K562 (cell line): ENCODE results near the gene PPP1R14C. TPM values are rescaled to one million over a fixed set of nuclear protein-coding genes. Genes with fewer than 3 reads are reported as not detected.

Source experiments
- ADNP ChIP-seq: fragments of 200-800 bp; sonication (Bioruptor generic); IDR thresholded peaks from 2 replicates; pipeline ENCODE4 v1.6.1; 2016; ENCODE audit warnings: missing genetic modification characterization, missing compliant biosample characterization
- ARID1B ChIP-seq: fragments of 450-650 bp; IDR thresholded peaks from 2 replicates; pipeline ENCODE4 v1.6.1; 2016; ENCODE audit warnings: antibody characterized with exemption, mild to moderate bottlenecking, inconsistent platforms
- ARID2 ChIP-seq: fragments of 450-650 bp; IDR thresholded peaks from 2 replicates; pipeline ENCODE4 v1.6.1; 2017; ENCODE audit warnings: antibody characterized with exemption, mild to moderate bottlenecking
- BHLHE40 ChIP-seq: IDR thresholded peaks from 2 replicates; pipeline ENCODE4 v1.6.1; 2011; ENCODE audit warnings: low read length, improper control_type of control experiment
- BRD9 ChIP-seq: fragments of 450-650 bp; IDR thresholded peaks from 2 replicates; pipeline ENCODE4 v1.6.1; 2018; ENCODE audit warnings: low read depth; ENCODE audit not compliant: partially characterized antibody
- CBX3 ChIP-seq, 2 experiments: IDR thresholded peaks; 1 replicate in 1 of 2; 2 replicates in 1 of 2; pipeline ENCODE4 v1.6.1; 2012; ENCODE audit warnings: inconsistent platforms in 2 of 2, low read length in 2 of 2, borderline replicate concordance in 1 of 2, control low read depth in 1 of 2
- EGR1 ChIP-seq: fragments of 450-650 bp; conservative IDR thresholded peaks from 2 replicates; pipeline ENCODE4 v1.6.1; 2017; ENCODE audit warnings: mild to moderate bottlenecking
- HCFC1 ChIP-seq: IDR thresholded peaks from 2 replicates; pipeline ENCODE4 v1.6.1; 2012; ENCODE audit warnings: low read depth, low read length, improper control_type of control experiment
- OTX1 ChIP-seq: fragments of 450-650 bp; formaldehyde crosslinking; IDR thresholded peaks from 2 replicates; pipeline ENCODE4 v1.4.0; 2022; ENCODE audit warnings: mild to moderate bottlenecking
- PHTF2 ChIP-seq: fragments of 250-450 bp; sonication (Bioruptor Pico); IDR thresholded peaks from 2 replicates; pipeline ENCODE4 v1.5.0; 2021; ENCODE audit warnings: mild to moderate bottlenecking
- PTBP1 ChIP-seq: fragments of 200-400 bp; formaldehyde crosslinking; IDR thresholded peaks from 2 replicates; pipeline ENCODE4 v1.6.1; 2017; ENCODE audit warnings: low read depth, low read length
- RNF2 ChIP-seq: sonication (generic); IDR thresholded peaks from 2 replicates; pipeline ENCODE4 v1.6.1; 2016
- STAT5A ChIP-seq: IDR thresholded peaks from 2 replicates; pipeline ENCODE4 v1.6.1; 2012; ENCODE audit warnings: low read length, inconsistent platforms, borderline replicate concordance
- TCF7 ChIP-seq: sonication (generic); IDR thresholded peaks from 2 replicates; pipeline ENCODE4 v1.6.1; 2016; ENCODE audit warnings: antibody characterized with exemption, borderline replicate concordance
- ZNF561 ChIP-seq: fragments of 450-650 bp; formaldehyde crosslinking; conservative IDR thresholded peaks from 2 replicates; pipeline ENCODE4 v1.4.0; 2020; ENCODE audit warnings: mild to moderate bottlenecking, moderate library complexity
- polyA plus RNA-seq, 8 experiments: library from polyadenylated mRNA; depleted of rRNA in 4 of 8; stranded (reverse) in 5 of 8; unstranded in 3 of 8; fragments of >200 nt; fragmentation: Nextera tagmentation in 2 of 8; fragmentation: Illumina TruSeq in 1 of 8; extraction: Ambion mirVana in 2 of 8; extraction: Trizol in 1 of 8; gene quantifications; 2 replicates each; pipeline versions ENCODE4 v1.2.1 to v1.2.3, GENCODE V29; 2011 to 2014; ENCODE audit warnings: inconsistent platforms in 1 of 8, missing spikeins in 1 of 8
- total RNA-seq, 7 experiments: library from RNA; depleted of rRNA in 6 of 7; stranded (reverse); fragments of >200 nt in 6 of 7; fragmentation: Illumina TruSeq in 2 of 7; extraction: Trizol in 2 of 7; gene quantifications; 2 replicates each; pipeline versions ENCODE4 v1.2.1 to v1.2.3, GENCODE V29; 2011 to 2021; ENCODE audit warnings: low replicate concordance in 1 of 7
- TF ChIP-seq, protein P1 (sequence below): sonication (generic); formaldehyde crosslinking; IDR thresholded peaks from 2 replicates; pipeline ENCODE4 v1.8.1; 2023; ENCODE audit warnings: missing genetic modification reagents, mild to moderate bottlenecking, borderline replicate concordance
- TF ChIP-seq, protein P2 (sequence below): sonication (generic); formaldehyde crosslinking; IDR thresholded peaks from 2 replicates; pipeline ENCODE4 v1.8.0; 2022; ENCODE audit warnings: missing genetic modification reagents, mild to moderate bottlenecking, moderate library complexity, borderline replicate concordance
- TF ChIP-seq, protein P3 (sequence below): fragments of 450-650 bp; IDR thresholded peaks from 2 replicates; pipeline ENCODE4 v1.6.1; 2016; ENCODE audit warnings: antibody characterized with exemption
- TF ChIP-seq, protein P4 (sequence below), 3 experiments: IDR thresholded peaks in 2 of 3; conservative IDR thresholded peaks in 1 of 3; 2 replicates each; pipeline ENCODE4 v1.5.1; 2011 to 2012; ENCODE audit warnings: low read length in 3 of 3, mild to moderate bottlenecking in 3 of 3, control low read depth in 2 of 3, improper control_type of control experiment in 1 of 3, inconsistent platforms in 1 of 3, low read depth in 1 of 3, mixed read lengths in 1 of 3, moderate library complexity in 1 of 3; ENCODE audit not compliant: insufficient read depth in 2 of 3

The PPP1R14C gene
- total and polyA plus RNA-seq, 9 of the 15 experiments (the other 6 are each of a cell fraction or from before 2014, with no cell fraction given): 4.5 to 16.6 (median 11.9) TPM

DNA sequence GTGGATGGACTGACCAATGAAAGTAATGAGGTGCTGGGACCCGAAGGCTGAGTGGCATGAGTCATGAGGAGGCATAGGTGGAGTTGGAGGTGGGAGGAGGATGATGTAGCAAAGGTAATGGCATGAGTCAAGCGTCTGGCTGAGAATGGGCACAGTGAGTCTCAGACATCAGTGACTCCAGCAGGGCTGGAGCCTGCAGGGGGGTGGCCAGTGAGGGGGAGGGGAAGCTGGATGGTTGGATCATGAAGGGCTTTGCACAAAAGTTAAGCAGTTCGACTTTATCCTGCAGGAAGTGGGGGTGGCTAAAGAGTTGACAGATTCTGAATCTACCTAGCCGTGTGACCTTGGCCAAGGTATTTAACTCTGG, 127.0 kb downstream of the PPP1R14C start (continued):
- TF ChIP-seq, protein P1, sequence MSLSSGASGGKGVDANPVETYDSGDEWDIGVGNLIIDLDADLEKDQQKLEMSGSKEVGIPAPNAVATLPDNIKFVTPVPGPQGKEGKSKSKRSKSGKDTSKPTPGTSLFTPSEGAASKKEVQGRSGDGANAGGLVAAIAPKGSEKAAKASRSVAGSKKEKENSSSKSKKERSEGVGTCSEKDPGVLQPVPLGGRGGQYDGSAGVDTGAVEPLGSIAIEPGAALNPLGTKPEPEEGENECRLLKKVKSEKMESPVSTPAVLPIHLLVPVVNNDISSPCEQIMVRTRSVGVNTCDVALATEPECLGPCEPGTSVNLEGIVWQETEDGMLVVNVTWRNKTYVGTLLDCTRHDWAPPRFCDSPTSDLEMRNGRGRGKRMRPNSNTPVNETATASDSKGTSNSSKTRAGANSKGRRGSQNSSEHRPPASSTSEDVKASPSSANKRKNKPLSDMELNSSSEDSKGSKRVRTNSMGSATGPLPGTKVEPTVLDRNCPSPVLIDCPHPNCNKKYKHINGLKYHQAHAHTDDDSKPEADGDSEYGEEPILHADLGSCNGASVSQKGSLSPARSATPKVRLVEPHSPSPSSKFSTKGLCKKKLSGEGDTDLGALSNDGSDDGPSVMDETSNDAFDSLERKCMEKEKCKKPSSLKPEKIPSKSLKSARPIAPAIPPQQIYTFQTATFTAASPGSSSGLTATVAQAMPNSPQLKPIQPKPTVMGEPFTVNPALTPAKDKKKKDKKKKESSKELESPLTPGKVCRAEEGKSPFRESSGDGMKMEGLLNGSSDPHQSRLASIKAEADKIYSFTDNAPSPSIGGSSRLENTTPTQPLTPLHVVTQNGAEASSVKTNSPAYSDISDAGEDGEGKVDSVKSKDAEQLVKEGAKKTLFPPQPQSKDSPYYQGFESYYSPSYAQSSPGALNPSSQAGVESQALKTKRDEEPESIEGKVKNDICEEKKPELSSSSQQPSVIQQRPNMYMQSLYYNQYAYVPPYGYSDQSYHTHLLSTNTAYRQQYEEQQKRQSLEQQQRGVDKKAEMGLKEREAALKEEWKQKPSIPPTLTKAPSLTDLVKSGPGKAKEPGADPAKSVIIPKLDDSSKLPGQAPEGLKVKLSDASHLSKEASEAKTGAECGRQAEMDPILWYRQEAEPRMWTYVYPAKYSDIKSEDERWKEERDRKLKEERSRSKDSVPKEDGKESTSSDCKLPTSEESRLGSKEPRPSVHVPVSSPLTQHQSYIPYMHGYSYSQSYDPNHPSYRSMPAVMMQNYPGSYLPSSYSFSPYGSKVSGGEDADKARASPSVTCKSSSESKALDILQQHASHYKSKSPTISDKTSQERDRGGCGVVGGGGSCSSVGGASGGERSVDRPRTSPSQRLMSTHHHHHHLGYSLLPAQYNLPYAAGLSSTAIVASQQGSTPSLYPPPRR: no peak
- TF ChIP-seq, protein P2, sequence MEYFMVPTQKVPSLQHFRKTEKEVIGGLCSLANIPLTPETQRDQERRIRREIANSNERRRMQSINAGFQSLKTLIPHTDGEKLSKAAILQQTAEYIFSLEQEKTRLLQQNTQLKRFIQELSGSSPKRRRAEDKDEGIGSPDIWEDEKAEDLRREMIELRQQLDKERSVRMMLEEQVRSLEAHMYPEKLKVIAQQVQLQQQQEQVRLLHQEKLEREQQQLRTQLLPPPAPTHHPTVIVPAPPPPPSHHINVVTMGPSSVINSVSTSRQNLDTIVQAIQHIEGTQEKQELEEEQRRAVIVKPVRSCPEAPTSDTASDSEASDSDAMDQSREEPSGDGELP (CRISPR knock-in tag): no peak
- TF ChIP-seq PHTF2 (no peak), BHLHE40 (0 out of 2 replicates have a peak, but pooled peaks have one; percentile 28), PTBP1 (no peak), ARID2 (no peak), ZNF561 (CRISPR knock-in tag) (no peak), STAT5A (0 out of 2 replicates have a peak, but pooled peaks have one; percentile 25), CBX3 (IDR thresholded peaks at IDR 0.05; ENCODE audit: borderline replicate concordance in 1 of 2, low read length in 2 of 2) (0 out of 3 replicates have a peak, but pooled peaks of 1 of the 2 experiments have one; percentile 7), HCFC1 (0 out of 2 replicates have a peak, but pooled peaks have one; percentile 20), RNF2 (peak; percentile 28; the same call in 1 of the 2 replicates), TCF7 (no peak), EGR1 (peak; percentile 100), ADNP (tag) (no peak), ARID1B (peak; percentile 87), OTX1 (CRISPR knock-in tag) (no peak; the same call in 1 of the 2 replicates), BRD9 (peak; percentile 37)
- TF ChIP-seq, protein P3, sequence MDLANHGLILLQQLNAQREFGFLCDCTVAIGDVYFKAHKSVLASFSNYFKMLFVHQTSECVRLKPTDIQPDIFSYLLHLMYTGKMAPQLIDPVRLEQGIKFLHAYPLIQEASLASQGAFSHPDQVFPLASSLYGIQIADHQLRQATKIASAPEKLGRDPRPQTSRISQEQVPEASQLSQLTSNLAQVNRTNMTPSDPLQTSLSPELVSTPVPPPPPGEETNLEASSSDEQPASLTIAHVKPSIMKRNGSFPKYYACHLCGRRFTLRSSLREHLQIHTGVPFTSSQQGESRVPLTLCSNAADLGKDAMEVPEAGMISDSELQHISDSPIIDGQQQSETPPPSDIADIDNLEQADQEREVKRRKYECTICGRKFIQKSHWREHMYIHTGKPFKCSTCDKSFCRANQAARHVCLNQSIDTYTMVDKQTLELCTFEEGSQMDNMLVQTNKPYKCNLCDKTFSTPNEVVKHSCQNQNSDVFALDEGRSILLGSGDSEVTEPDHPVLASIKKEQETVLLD: peak; percentile 85
- TF ChIP-seq, protein P4, sequence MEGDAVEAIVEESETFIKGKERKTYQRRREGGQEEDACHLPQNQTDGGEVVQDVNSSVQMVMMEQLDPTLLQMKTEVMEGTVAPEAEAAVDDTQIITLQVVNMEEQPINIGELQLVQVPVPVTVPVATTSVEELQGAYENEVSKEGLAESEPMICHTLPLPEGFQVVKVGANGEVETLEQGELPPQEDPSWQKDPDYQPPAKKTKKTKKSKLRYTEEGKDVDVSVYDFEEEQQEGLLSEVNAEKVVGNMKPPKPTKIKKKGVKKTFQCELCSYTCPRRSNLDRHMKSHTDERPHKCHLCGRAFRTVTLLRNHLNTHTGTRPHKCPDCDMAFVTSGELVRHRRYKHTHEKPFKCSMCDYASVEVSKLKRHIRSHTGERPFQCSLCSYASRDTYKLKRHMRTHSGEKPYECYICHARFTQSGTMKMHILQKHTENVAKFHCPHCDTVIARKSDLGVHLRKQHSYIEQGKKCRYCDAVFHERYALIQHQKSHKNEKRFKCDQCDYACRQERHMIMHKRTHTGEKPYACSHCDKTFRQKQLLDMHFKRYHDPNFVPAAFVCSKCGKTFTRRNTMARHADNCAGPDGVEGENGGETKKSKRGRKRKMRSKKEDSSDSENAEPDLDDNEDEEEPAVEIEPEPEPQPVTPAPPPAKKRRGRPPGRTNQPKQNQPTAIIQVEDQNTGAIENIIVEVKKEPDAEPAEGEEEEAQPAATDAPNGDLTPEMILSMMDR (IDR thresholded peaks at IDR 0.05 in 2 of 3, conservative IDR thresholded peaks at IDR 0.05 in 1 of 3; ENCODE audit: insufficient read depth in 2 of 3, low read depth in 1 of 3, low read length in 3 of 3): no peak
